AG04449 (cell line): ENCODE data around the gene PTPRM.

Experiments used
- CTCF ChIA-PET: fragments of 350-600 bp; formaldehyde crosslinking; extraction: SDS; loops from one replicate; lab custom pipeline; 2021; ENCODE audit warnings: antibody characterized with exemption; lab: Yijun Ruan, JAX
- POLR2A ChIA-PET: fragments of 400-600, 350-600 bp; formaldehyde crosslinking; extraction: SDS; loops from one replicate; lab custom pipeline; 2020; ENCODE audit warnings: antibody characterized with exemption, inconsistent platforms; lab: Yijun Ruan, JAX
- DNase-seq: peaks from one replicate; pipeline ENCODE4 v3.0.0-alpha.2; 2010; ENCODE audit warnings: low read depth, low spot score
- H3K4me3 ChIP-seq: 2 replicates; pipeline ENCODE4 v1.5.1; 2011; ENCODE audit warnings: low read depth, mild to moderate bottlenecking, control low read depth, low read length
- CTCF ChIP-seq: IDR thresholded peaks from one replicate; pipeline ENCODE4 v1.5.1; 2011; ENCODE audit warnings: mild to moderate bottlenecking, moderate library complexity, low read length, control low read depth, inconsistent platforms; ENCODE audit not compliant: insufficient read depth; ENCODE audit errors: missing control alignments

PTPRM gene

GRCh38 chr18:7871560-7872456, 304.7 kb downstream of the PTPRM start:
- no peak for TF ChIP-seq CTCF
- ChIA-PET CTCF (no interaction called here), POLR2A (no interaction called here)
- no peak for DNase-seq
- H3K4me3 ChIP-seq: no peak overlapping the region

GRCh38 chr18:7872569-7872968, 305.5 kb downstream of the PTPRM start:
- peak; percentile 29 for TF ChIP-seq CTCF
- no peak overlapping the region for H3K4me3 ChIP-seq
- ChIA-PET POLR2A (no interaction called here), CTCF (interaction anchor here (0.8 kb wide), 1 partner anchor 16 kb away, joined by 3 read pairs; no protein-coding TSS in a partner anchor)
- DNase-seq: no peak

- H3K4me3 ChIP-seq: no peak overlapping the region
- no peak for DNase-seq
- CTCF ChIA-PET: interaction anchor here (0.8 kb wide), 1 partner anchor 16 kb away, joined by 3 read pairs; no protein-coding TSS in a partner anchor
- POLR2A ChIA-PET: no interaction called here
- TF ChIP-seq CTCF: no peak
Observed at GRCh38 chr18:7873316-7873715, 306.2 kb downstream of the PTPRM start.

- no peak overlapping the region for H3K4me3 ChIP-seq
- CTCF ChIA-PET: interaction anchor here (1.2 kb wide), 1 partner anchor 9 kb away, joined by 3 read pairs; no protein-coding TSS in a partner anchor
- TF ChIP-seq CTCF: no peak
- no peak for DNase-seq
- POLR2A ChIA-PET: no interaction called here
Observed at GRCh38 chr18:7876354-7877104, 309.4 kb downstream of the PTPRM start.

- DNase-seq: no peak
- no peak overlapping the region for H3K4me3 ChIP-seq
- POLR2A ChIA-PET: no interaction called here
- TF ChIP-seq CTCF: no peak
- CTCF ChIA-PET: interaction anchor here (1.2 kb wide), 1 partner anchor 8 kb away, joined by 3 read pairs; no protein-coding TSS in a partner anchor
Observed at GRCh38 chr18:7877609-7878008, 310.5 kb downstream of the PTPRM start.
